ENCODE results near the gene LHFPL6. TPM values are rescaled to one million over a fixed set of nuclear protein-coding genes. Genes with fewer than 3 reads are reported as not detected.

Gene LHFPL6
- total RNA-seq, 1 donor from 2014 or later = 31.7 TPM

- DNase-seq (ENCODE audit: extremely low spot score, unreplicated experiment) = no peak
- Mint-ChIP-seq H3K27ac (no peak overlapping the region), H3K4me1 (ENCODE audit: unreplicated experiment) (no peaks in the 10 kb centered on the region), H3K4me3 (no peak overlapping the region), H3K36me3 (no peaks in the 10 kb centered on the region), H3K9me3 (peaks cover 9% of the 10 kb centered on the region), H3K27me3 (no peaks in the 10 kb centered on the region)
- TF ChIP-seq, protein P1, sequence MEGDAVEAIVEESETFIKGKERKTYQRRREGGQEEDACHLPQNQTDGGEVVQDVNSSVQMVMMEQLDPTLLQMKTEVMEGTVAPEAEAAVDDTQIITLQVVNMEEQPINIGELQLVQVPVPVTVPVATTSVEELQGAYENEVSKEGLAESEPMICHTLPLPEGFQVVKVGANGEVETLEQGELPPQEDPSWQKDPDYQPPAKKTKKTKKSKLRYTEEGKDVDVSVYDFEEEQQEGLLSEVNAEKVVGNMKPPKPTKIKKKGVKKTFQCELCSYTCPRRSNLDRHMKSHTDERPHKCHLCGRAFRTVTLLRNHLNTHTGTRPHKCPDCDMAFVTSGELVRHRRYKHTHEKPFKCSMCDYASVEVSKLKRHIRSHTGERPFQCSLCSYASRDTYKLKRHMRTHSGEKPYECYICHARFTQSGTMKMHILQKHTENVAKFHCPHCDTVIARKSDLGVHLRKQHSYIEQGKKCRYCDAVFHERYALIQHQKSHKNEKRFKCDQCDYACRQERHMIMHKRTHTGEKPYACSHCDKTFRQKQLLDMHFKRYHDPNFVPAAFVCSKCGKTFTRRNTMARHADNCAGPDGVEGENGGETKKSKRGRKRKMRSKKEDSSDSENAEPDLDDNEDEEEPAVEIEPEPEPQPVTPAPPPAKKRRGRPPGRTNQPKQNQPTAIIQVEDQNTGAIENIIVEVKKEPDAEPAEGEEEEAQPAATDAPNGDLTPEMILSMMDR (conservative IDR thresholded peaks at IDR 0.05) = no peak
These were observed 306.8 kb downstream of the LHFPL6 start for GRCh38 chr13:39296193-39296592.

Other genes with a start within 250 kb of the LHFPL6 start
- 40.0 and 47.3 TPM in 2 replicates for gene COG6, start 52.5 kb upstream of the LHFPL6 start, total RNA-seq (ENCODE audit: low replicate concordance)

All from type B pancreatic cell (in vitro differentiated cells).